ENCODE measurements around the gene AKR1B15. TPM values are rescaled to one million over a fixed set of nuclear protein-coding genes. Genes with fewer than 3 reads are reported as not detected.
"Not testable (repeated sequence)": the region's sequence is repeated elsewhere in the genome, so short reads cannot be mapped to it uniquely, and the experiment has no call there.

The AKR1B15 gene
- total RNA-seq, 1 experiment from 2014 or later = not detected

- BruUV-seq (replicated peaks) = no TSS peak
- intact Hi-C loops (cut with micrococcal nuclease; ENCODE audit: unreplicated experiment) = no loop called here
- Mint-ChIP-seq H3K27ac (ENCODE audit: unreplicated experiment) (no peak overlapping the region), H3K36me3 (ENCODE audit: insufficient read depth, unreplicated experiment) (no peaks in the 10 kb centered on the region), H3K4me3 (ENCODE audit: unreplicated experiment) (no peak overlapping the region), H3K4me1 (ENCODE audit: low read depth, unreplicated experiment) (peaks cover 14% of the 10 kb centered on the region), H3K27me3 (ENCODE audit: insufficient read depth, unreplicated experiment) (peaks cover under 1% of the 10 kb centered on the region), H3K9me3 (ENCODE audit: unreplicated experiment) (peaks cover 25% of the 10 kb centered on the region)
- Histone ChIP-seq H3K27me3 (replicated peaks; ENCODE audit: control insufficient read depth, insufficient read depth, low read length) (no peaks in the 10 kb centered on the region), H3K4me3 (ENCODE audit: low read depth, low read length) (no peak overlapping the region), H3K36me3 (ENCODE audit: control insufficient read depth, insufficient read depth, low read length) (no peaks in the 10 kb centered on the region), H3K9me3 (0 out of 2 replicates have a peak, but pooled peaks cover 14% of the 10 kb centered on the region), H3K4me1 (peaks cover 13% of the 10 kb centered on the region; the same call in 1 of the 2 replicates)
- DNase-seq = no peak
- ChIA-PET CTCF (no interaction called here), POLR2A (no interaction called here)
- TF ChIP-seq CTCF (IDR thresholded peaks at IDR 0.05; ENCODE audit: insufficient read depth in 1 of 2, low read depth in 1 of 2, low read length in 1 of 2, severe bottlenecking in 1 of 2, unreplicated experiment in 1 of 2) = no peak
These were observed 13.2 kb downstream of the AKR1B15 start for GRCh38 chr7:134562136-134562535.

GRCh38 chr7:134563398-134563749 is 14.5 kb downstream of the AKR1B15 start:
- intact Hi-C loops (cut with micrococcal nuclease; ENCODE audit: unreplicated experiment); POLR2A ChIA-PET; H3K27me3 Mint-ChIP-seq (ENCODE audit: insufficient read depth, unreplicated experiment); H3K4me3 Mint-ChIP-seq (ENCODE audit: unreplicated experiment); DNase-seq; H3K27me3 ChIP-seq (replicated peaks; ENCODE audit: control insufficient read depth, insufficient read depth, low read length); BruUV-seq (replicated peaks); CTCF ChIA-PET; H3K36me3 ChIP-seq (ENCODE audit: control insufficient read depth, insufficient read depth, low read length); H3K4me3 ChIP-seq (ENCODE audit: low read depth, low read length); H3K36me3 Mint-ChIP-seq (ENCODE audit: insufficient read depth, unreplicated experiment); H3K27ac Mint-ChIP-seq (ENCODE audit: unreplicated experiment): not testable (repeated sequence)
- peaks cover 31% of the 10 kb centered on the region for H3K9me3 Mint-ChIP-seq (ENCODE audit: unreplicated experiment)
- peaks cover 14% of the 10 kb centered on the region for H3K4me1 Mint-ChIP-seq (ENCODE audit: low read depth, unreplicated experiment)
- peaks cover 13% of the 10 kb centered on the region; the same call in 1 of the 2 replicates for H3K4me1 ChIP-seq
- 0 out of 2 replicates have a peak, but pooled peaks cover 14% of the 10 kb centered on the region for H3K9me3 ChIP-seq

- no peaks in the 10 kb centered on the region for H3K27me3 ChIP-seq (replicated peaks; ENCODE audit: control insufficient read depth, insufficient read depth, low read length)
- H3K36me3 ChIP-seq (ENCODE audit: control insufficient read depth, insufficient read depth, low read length) = no peaks in the 10 kb centered on the region
- CTCF ChIA-PET = no interaction called here
- peaks cover 13% of the 10 kb centered on the region; the same call in 1 of the 2 replicates for H3K4me1 ChIP-seq
- no peak overlapping the region for H3K4me3 Mint-ChIP-seq (ENCODE audit: unreplicated experiment)
- peaks cover 14% of the 10 kb centered on the region for H3K4me1 Mint-ChIP-seq (ENCODE audit: low read depth, unreplicated experiment)
- intact Hi-C loops (cut with micrococcal nuclease; ENCODE audit: unreplicated experiment) = no loop called here
- H3K27ac Mint-ChIP-seq (ENCODE audit: unreplicated experiment) = no peak overlapping the region
- TF ChIP-seq CTCF (IDR thresholded peaks at IDR 0.05; ENCODE audit: insufficient read depth in 1 of 2, low read depth in 1 of 2, low read length in 1 of 2, severe bottlenecking in 1 of 2, unreplicated experiment in 1 of 2) = no peak
- H3K9me3 ChIP-seq = peaks cover 20% of the 10 kb centered on the region; the same call in 1 of the 2 replicates
- H3K9me3 Mint-ChIP-seq (ENCODE audit: unreplicated experiment) = peaks cover 31% of the 10 kb centered on the region
- no peaks in the 10 kb centered on the region for H3K36me3 Mint-ChIP-seq (ENCODE audit: insufficient read depth, unreplicated experiment)
- POLR2A ChIA-PET = no interaction called here
- no peak overlapping the region for H3K4me3 ChIP-seq (ENCODE audit: low read depth, low read length)
- H3K27me3 Mint-ChIP-seq (ENCODE audit: insufficient read depth, unreplicated experiment) = peaks cover 2% of the 10 kb centered on the region
- BruUV-seq (replicated peaks) = no TSS peak
- DNase-seq = no peak
These were observed 16.8 kb downstream of the AKR1B15 start for GRCh38 chr7:134565643-134566136.

- H3K9me3 ChIP-seq = peaks cover 18% of the 10 kb centered on the region; the same call in 1 of the 2 replicates
- H3K27ac Mint-ChIP-seq (ENCODE audit: unreplicated experiment) = no peak overlapping the region
- H3K27me3 ChIP-seq (replicated peaks; ENCODE audit: control insufficient read depth, insufficient read depth, low read length) = no peaks in the 10 kb centered on the region
- no peaks in the 10 kb centered on the region for H3K36me3 Mint-ChIP-seq (ENCODE audit: insufficient read depth, unreplicated experiment)
- no peak overlapping the region for H3K4me3 Mint-ChIP-seq (ENCODE audit: unreplicated experiment)
- peaks cover 2% of the 10 kb centered on the region for H3K27me3 Mint-ChIP-seq (ENCODE audit: insufficient read depth, unreplicated experiment)
- no peak for DNase-seq
- H3K4me3 ChIP-seq (ENCODE audit: low read depth, low read length) = no peak overlapping the region
- peaks cover 13% of the 10 kb centered on the region; the same call in 1 of the 2 replicates for H3K4me1 ChIP-seq
- no peaks in the 10 kb centered on the region for H3K36me3 ChIP-seq (ENCODE audit: control insufficient read depth, insufficient read depth, low read length)
- ChIA-PET POLR2A (no interaction called here), CTCF (no interaction called here)
- peaks cover 14% of the 10 kb centered on the region for H3K4me1 Mint-ChIP-seq (ENCODE audit: low read depth, unreplicated experiment)
- peaks cover 28% of the 10 kb centered on the region for H3K9me3 Mint-ChIP-seq (ENCODE audit: unreplicated experiment)
- intact Hi-C loops (cut with micrococcal nuclease; ENCODE audit: unreplicated experiment) = no loop called here
- no peak for TF ChIP-seq CTCF (IDR thresholded peaks at IDR 0.05; ENCODE audit: insufficient read depth in 1 of 2, low read depth in 1 of 2, low read length in 1 of 2, severe bottlenecking in 1 of 2, unreplicated experiment in 1 of 2)
- no TSS peak for BruUV-seq (replicated peaks)
These were observed 18.5 kb downstream of the AKR1B15 start for GRCh38 chr7:134567368-134567767.

- intact Hi-C loops (cut with micrococcal nuclease; ENCODE audit: unreplicated experiment); H3K27me3 Mint-ChIP-seq (ENCODE audit: insufficient read depth, unreplicated experiment); POLR2A ChIA-PET; H3K27me3 ChIP-seq (replicated peaks; ENCODE audit: control insufficient read depth, insufficient read depth, low read length); H3K9me3 Mint-ChIP-seq (ENCODE audit: unreplicated experiment); H3K36me3 Mint-ChIP-seq (ENCODE audit: insufficient read depth, unreplicated experiment); H3K4me3 Mint-ChIP-seq (ENCODE audit: unreplicated experiment); CTCF ChIA-PET; BruUV-seq (replicated peaks); H3K4me3 ChIP-seq (ENCODE audit: low read depth, low read length); DNase-seq; H3K4me1 ChIP-seq; H3K4me1 Mint-ChIP-seq (ENCODE audit: low read depth, unreplicated experiment); H3K36me3 ChIP-seq (ENCODE audit: control insufficient read depth, insufficient read depth, low read length); H3K27ac Mint-ChIP-seq (ENCODE audit: unreplicated experiment): not testable (repeated sequence)
- H3K9me3 ChIP-seq = peaks cover 11% of the 10 kb centered on the region; the same call in 1 of the 2 replicates
These were observed 21.1 kb downstream of the AKR1B15 start for GRCh38 chr7:134569962-134570361.

Data from Caco-2 (cell line).